GM21381 (cell line): ENCODE measurements around the gene SLC37A1.

Experiments used
- ATAC-seq: cut with Tn5 transposase; IDR thresholded peaks from one replicate; pipeline ENCODE4 v1.9.1; 2021; ENCODE audit warnings: mild to moderate bottlenecking, moderate library complexity; ENCODE audit not compliant: unreplicated experiment

The SLC37A1 gene

GRCh38 chr21:42542196-42542595 is 28.5 kb downstream of the SLC37A1 start:
- no peak for ATAC-seq

GRCh38 chr21:42542596-42542995 is 28.9 kb downstream of the SLC37A1 start:
- no peak for ATAC-seq

DNA sequence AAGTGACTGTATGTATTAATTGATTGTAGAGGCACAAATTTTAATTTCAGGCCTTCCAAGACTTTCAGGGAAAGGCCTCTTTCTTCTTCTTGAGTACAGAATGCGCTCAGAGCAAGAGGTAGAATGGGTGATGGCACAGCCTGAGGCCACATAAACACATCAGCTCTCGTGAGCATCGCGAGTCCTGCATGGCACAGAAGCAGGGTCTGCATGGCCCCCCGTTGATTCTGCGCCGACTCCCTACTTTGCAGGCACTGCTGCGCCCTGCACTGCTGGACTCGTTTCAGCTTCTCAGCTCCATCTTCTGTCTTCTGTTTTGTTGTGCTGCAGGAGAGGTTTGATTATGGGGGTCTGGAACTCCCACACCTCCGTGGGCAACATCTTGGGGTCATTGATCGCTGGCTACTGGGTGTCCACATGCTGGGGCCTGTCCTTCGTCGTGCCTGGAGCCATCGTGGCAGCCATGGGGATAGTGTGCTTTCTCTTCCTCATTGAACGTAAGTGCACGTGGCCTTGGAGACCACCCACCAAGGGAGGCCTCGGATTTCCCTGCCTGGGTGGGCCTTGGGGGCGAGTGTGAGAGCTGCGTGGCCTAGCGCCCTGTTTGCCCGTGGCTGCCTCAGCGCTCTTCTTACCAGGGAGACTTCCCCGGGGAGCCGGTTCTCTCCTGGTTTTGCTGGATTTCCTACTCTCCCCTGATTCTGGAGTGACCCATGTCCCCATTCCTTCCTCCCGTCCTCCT is 29.6 kb downstream of the SLC37A1 start:
- ATAC-seq = no peak

GRCh38 chr21:42544544-42544943 is 30.9 kb downstream of the SLC37A1 start:
- ATAC-seq = no peak

DNA sequence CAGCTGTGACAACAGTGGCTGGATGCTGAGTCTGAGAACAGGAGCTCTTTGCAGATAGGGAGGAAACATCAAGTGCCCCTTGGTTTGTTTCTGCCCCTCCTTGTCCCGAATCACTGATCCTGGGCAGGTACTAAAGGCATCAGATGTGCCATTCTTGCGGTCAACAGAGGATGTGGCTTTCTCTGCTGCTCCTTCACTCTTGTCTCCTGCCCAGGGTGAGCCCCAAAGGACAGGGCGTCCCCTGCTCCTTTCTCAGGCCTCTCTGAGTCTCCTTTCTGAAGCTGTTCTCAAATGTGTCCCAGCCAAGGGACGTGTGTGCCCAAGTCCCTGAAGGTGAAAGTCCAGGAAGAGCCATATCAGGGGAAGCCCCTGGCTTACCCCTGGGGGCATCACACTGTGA is 31.7 kb downstream of the SLC37A1 start:
- no peak for ATAC-seq

DNA sequence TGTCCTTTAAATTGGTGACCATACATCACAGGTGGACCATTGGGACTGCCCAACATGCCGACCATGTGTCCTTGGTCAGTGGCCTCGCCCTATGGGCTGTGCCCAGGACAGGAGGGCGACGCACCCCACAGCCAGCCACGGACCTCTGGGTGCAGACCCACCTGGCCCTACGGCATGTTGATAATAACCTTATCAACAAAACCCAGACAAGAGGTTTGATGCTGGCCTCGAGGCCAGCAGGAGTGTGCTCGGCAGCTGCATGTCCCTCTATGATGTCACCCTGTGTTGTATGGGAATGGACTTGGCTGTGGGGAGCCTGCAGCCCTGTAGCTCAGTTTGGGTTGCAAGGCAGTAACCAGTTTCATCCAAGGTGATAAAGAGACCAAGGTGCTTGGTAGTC is 32.1 kb downstream of the SLC37A1 start:
- no peak for ATAC-seq

- no peak for ATAC-seq
Measured at GRCh38 chr21:42546433-42546832, 32.8 kb downstream of the SLC37A1 start.

GRCh38 chr21:42547001-42547905 is 33.6 kb downstream of the SLC37A1 start:
- ATAC-seq = no peak

DNA sequence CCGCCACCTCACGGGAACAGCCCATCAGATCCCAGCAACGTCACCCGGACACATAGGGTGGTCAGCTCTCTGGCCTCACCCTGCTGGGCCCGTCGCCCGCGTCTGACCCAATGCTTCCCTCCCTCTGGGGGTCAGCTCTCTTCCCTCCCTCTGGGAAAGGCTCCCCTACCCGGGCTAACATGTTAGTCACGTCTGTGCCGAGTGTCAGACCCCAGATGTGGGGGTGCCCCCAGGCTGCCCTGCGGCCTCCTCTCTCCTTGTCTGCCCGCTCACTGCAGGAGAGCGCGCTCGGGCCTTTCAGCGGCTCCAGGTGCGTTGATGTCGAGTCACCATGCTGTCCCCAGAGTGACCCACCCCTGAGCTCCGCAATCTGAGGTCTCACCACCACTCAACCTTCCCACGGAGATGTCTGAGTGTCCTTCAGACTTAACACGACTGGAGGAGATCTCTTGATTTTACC is 34.3 kb downstream of the SLC37A1 start:
- ATAC-seq = no peak

DNA sequence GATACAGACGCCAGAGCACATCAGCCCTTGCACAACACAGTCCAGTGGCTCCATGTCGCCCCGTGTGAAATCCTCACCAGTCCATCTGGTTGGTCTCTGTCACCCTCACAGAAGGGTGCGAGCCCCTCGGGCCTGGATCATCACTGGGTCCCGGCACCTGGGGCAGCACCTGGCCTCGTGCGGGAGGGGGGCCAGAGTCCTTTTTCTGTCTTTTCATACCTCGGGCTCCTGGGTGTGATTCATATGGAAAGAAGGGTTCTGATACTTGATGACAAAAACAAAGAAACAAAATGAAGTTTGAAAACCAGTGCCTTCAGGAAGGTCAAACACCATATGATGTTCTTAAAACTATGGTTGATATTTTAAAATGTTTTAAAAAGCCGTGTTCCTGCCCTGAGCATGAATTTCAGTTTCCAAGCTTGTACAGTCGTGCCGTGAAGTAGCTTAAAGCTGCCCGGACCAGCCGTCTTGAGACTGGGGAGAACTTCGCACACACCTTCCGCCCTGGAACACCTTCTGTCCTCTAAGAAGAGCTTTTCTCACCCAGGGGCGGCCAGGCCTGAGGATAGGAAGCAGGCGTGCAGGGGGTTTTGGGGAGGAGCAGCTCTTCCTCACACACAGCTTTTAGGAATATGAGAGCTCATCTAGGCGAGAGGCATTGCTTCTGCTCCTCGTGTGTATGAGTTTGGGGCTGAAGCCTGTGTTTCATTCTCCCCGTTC is 35.2 kb downstream of the SLC37A1 start:
- no peak for ATAC-seq

DNA sequence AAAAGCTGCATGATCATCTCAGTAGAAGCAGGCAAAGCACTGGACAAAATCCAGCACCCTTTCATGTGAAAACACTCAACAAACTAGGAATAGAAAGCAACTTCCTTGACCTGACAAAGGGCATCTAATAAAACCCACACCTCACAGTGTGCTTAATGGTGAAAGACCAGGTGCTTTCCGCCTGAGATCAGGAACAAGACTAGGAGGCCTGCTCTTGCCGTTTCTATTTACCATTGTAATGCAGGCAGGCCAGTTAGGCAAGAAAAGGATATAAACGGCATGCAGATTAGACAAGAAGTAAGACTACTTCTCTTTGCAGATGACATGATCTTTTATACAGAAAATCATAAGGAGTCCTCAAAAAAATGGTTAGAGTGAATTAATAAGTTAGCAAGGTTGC is 37.2 kb downstream of the SLC37A1 start:
- ATAC-seq = no peak

DNA sequence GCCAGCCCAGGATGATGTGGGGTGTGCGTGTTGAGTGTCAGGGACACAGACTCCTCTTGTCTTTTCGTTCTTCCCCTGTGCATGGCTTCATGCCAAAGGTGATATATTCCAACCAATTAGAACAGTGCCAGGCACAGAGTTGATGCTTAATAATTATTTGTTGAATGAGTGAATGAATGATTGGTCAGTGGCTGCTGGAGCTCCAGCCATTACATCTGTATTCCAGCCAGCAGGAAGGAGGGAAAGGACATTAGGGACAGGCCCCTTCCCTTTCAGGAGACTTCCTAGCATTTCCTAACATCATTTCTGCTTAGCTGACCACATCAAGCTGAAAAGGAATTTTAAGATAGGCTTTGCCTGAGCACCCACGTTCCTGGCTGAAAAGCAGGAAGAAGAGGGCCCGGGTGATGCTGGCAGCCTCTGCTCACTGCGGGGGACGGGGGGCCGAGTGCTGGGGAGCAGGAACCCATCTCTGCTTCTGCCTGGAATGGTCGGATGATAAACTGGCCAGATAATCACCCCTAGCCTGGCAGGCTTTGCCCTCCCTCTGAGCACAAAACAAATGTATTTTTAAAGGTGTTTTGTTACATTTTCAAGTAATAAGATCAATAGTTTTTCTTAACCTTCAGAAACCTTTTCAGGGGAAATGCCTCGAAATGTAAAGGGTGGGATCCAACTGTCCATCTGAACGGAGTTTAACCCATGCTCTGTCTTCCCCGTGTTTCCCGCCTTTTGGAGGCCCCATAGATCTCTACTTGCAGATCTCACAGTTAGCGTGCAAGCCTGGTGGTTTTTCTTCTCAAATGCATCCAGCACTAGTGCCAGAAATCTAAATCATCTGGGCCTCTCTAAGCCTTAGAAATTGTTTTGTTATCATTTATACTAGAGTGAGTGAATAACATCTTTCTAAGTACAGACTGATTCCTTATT is 39.0 kb downstream of the SLC37A1 start:
- ATAC-seq = no peak

- no peak for ATAC-seq
Measured at GRCh38 chr21:42553435-42553834, 39.8 kb downstream of the SLC37A1 start.

GRCh38 chr21:42554251-42554961 is 40.8 kb downstream of the SLC37A1 start:
- no peak for ATAC-seq

- no peak for ATAC-seq
Measured at GRCh38 chr21:42555756-42556438, 42.2 kb downstream of the SLC37A1 start.

DNA sequence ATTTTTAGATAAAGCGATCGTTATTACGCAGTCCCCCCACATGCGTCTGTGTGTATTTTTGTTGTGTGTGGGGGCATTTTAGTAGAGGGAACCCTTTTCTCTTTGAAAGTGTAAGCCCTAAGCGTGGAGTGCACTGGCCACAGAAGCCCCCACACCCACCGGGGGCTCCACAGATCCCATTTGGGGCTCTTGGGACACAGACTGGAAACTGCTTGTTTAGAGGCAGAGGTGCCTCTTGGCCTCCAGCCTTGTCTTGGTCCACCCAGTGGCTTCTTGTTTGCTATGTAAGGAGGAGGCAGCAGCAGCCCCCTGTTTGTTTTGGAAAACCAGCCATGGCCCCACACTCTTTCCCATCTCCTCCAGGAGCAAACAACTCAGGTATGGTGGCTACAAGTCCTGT is 42.8 kb downstream of the SLC37A1 start:
- no peak for ATAC-seq

DNA sequence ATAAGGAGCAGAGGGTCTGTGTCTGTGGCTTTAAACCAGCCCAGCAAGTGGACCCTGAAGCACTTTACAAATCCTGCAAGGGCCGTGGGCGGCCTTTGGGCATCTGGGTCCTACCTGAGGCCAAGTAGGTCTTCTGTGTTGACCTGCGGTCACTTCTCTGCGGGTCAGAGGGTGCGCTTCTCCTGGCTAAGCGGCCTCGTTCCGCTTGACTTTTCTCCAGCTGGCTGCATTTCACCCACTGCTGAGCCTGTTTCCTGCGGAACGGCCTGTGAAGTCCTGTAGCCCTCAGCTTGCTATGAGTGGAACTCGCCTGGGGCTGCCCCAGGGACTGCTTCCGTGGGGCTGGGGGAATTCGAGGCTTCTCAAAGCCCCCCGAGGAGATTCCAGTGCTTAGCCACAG is 43.3 kb downstream of the SLC37A1 start:
- no peak for ATAC-seq

DNA sequence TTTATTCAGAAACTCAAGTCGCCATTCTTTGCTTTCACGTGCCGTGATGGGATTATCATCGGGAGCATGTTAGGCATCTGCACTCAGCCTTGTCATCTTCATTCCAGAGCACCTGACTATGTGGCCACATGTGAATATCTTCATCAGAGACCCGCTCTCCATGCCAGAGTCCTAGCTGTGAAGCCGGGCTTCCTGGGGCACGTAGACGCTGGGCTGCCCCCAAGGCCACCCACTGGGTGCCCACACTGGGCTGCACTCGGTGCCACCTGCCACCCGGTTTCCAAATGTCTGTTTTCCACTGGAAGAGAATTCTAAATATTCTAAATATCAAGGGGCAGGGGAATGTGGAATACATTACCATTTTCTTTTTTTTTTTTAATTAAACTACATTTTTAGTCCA is 43.8 kb downstream of the SLC37A1 start:
- ATAC-seq = no peak

GRCh38 chr21:42558368-42558767 is 44.7 kb downstream of the SLC37A1 start:
- no peak for ATAC-seq
